ENCODE data around the gene PRRT1. TPM values are rescaled to one million over a fixed set of nuclear protein-coding genes. Genes with fewer than 3 reads are reported as not detected.

Gene PRRT1
- total RNA-seq, 1 donor from 2014 or later, result 3.1 TPM

GRCh38 chr6:32158052-32158451 lies 6.3 kb upstream of the PRRT1 start:
- no peaks in the 10 kb centered on the region for H3K27me3 Mint-ChIP-seq (ENCODE audit: low read depth)
- H3K9me3 Mint-ChIP-seq, result no peaks in the 10 kb centered on the region
- H3K4me3 Mint-ChIP-seq, result peak overlapping the region; percentile 64
- H3K36me3 Mint-ChIP-seq (ENCODE audit: low read depth), result peaks cover 25% of the 10 kb centered on the region
- TF ChIP-seq, protein P1, sequence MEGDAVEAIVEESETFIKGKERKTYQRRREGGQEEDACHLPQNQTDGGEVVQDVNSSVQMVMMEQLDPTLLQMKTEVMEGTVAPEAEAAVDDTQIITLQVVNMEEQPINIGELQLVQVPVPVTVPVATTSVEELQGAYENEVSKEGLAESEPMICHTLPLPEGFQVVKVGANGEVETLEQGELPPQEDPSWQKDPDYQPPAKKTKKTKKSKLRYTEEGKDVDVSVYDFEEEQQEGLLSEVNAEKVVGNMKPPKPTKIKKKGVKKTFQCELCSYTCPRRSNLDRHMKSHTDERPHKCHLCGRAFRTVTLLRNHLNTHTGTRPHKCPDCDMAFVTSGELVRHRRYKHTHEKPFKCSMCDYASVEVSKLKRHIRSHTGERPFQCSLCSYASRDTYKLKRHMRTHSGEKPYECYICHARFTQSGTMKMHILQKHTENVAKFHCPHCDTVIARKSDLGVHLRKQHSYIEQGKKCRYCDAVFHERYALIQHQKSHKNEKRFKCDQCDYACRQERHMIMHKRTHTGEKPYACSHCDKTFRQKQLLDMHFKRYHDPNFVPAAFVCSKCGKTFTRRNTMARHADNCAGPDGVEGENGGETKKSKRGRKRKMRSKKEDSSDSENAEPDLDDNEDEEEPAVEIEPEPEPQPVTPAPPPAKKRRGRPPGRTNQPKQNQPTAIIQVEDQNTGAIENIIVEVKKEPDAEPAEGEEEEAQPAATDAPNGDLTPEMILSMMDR (conservative IDR thresholded peaks at IDR 0.05), result no peak
- no peak overlapping the region for H3K27ac Mint-ChIP-seq (ENCODE audit: unreplicated experiment)
- H3K4me1 Mint-ChIP-seq, result peaks cover 32% of the 10 kb centered on the region
- DNase-seq (ENCODE audit: low read depth, low spot score), result no peak

DNA sequence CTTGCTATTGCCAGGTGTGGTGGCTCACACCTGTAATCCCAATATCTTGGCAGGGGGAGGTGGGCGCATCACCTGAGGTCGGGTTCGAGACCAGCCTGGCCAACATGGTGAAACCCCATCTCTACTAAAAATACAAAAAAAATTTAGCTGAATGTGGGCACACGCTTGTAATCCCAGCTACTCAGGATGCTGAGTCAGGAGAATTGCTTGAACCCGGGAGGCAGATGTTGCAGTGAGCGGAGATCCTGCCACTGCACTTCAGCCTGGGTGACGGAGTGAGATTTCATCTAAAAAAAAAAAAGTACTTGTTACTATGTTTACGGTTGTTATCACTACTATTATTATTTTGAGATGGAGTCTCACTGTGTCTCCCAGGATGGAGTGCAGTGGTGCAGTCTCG lies 5.2 kb upstream of the PRRT1 start:
- H3K27me3 Mint-ChIP-seq (ENCODE audit: low read depth), result no peaks in the 10 kb centered on the region
- H3K4me3 Mint-ChIP-seq, result no peak overlapping the region
- TF ChIP-seq, protein P1 (conservative IDR thresholded peaks at IDR 0.05), result no peak
- no peaks in the 10 kb centered on the region for H3K9me3 Mint-ChIP-seq
- H3K36me3 Mint-ChIP-seq (ENCODE audit: low read depth), result peaks cover 14% of the 10 kb centered on the region
- DNase-seq (ENCODE audit: low read depth, low spot score), result no peak
- peaks cover 37% of the 10 kb centered on the region for H3K4me1 Mint-ChIP-seq
- no peak overlapping the region for H3K27ac Mint-ChIP-seq (ENCODE audit: unreplicated experiment)

DNA sequence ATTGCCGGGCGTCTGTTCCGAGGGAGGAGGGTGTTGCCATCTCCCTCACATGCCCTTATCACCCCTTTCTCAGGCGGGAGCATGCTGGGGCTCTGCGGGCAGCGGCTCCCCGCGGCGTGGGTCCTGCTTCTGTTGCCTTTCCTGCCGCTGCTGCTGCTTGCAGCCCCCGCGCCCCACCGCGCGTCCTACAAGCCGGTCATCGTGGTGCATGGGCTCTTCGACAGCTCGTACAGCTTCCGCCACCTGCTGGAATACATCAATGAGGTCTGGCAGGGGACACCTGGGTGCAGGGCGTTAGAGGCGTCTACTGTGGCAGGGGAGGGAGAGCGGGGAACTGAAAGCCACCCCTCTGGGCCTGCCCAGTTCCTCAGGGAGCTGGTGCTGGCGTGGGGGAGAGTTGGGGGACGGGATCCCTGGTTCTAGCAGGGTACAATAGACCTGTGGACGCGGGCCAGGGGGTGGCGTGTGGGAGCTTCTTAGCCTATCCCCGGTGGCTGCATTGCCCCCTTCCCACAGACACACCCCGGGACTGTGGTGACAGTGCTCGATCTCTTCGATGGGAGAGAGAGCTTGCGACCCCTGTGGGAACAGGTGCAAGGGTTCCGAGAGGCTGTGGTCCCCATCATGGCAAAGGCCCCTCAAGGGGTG lies 2.9 kb upstream of the PRRT1 start:
- H3K4me3 Mint-ChIP-seq, result peak overlapping the region; percentile 100
- H3K36me3 Mint-ChIP-seq (ENCODE audit: low read depth), result peaks cover 14% of the 10 kb centered on the region
- TF ChIP-seq, protein P1 (conservative IDR thresholded peaks at IDR 0.05), result peak; percentile 67
- peak overlapping the region; percentile 100 for H3K27ac Mint-ChIP-seq (ENCODE audit: unreplicated experiment)
- H3K9me3 Mint-ChIP-seq, result no peaks in the 10 kb centered on the region
- peak; percentile 41 for DNase-seq (ENCODE audit: low read depth, low spot score)
- H3K27me3 Mint-ChIP-seq (ENCODE audit: low read depth), result no peaks in the 10 kb centered on the region
- H3K4me1 Mint-ChIP-seq, result peaks cover 46% of the 10 kb centered on the region

DNA sequence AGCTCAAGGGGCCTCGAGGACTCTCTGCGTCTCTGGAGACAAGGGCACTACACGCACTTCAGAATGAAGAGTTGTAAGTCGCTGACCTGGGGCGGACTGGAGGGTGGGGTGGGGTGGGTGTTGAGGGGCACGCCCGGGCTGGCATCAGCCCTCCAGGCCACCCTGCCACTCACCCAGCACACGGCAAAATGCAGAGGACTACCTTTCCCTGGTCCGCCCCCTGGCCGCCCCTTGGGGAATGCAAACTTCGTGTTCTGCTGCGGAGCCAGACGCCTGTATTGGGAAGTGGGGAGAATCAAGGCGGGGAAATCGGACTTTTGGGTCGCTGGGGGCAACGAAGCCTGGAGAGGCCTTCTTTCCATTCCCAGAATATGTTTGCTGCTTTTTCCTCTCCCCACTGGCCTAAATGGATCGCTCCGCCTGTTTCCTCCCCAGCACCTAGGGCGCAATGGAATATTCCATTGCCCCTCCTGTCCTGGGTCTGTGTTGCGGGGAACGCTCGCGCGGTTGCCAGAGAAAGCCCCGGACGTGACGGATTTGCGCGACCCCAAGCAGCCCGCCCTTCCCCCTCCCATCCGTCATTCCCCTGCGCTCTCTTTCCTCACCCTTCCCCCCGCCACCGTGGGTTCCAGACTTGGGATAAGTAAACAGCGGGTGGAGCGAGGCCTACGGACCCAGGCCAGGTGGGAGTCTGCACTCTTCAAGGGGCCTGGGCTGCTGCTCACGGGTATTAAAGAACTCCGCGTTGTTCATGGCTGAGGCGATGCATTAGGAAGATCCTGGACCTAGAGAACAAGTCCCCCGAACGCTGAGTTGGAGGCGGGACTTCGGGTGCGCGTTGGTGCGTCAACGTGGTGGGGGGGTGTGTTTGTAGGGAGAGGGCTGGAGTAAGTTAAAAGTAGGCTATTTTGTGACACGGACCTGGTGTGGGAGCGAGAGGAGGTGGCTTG lies 2.1 kb upstream of the PRRT1 start, which contains the start of gene PPT2:
Gene PPT2 (plus strand): TSS at position 578 of the 950 bp plus-strand sequence. CDS start 454 bp downstream, outside the sequence.
- Mint-ChIP-seq H3K4me3 (peak within 1 kb of the TSS; percentile 100), H3K9me3 (no peaks in the 10 kb centered on the region), H3K27me3 (ENCODE audit: low read depth) (no peaks in the 10 kb centered on the region), H3K27ac (ENCODE audit: unreplicated experiment) (peak within 1 kb of the TSS; percentile 100), H3K4me1 (peaks cover 46% of the 10 kb centered on the region), H3K36me3 (ENCODE audit: low read depth) (peaks cover 15% of the 10 kb centered on the region)
- TF ChIP-seq, protein P1 (conservative IDR thresholded peaks at IDR 0.05), result peak; percentile 47
- DNase-seq (ENCODE audit: low read depth, low spot score), result peak; percentile 80

GRCh38 chr6:32152769-32153563 lies 1.2 kb upstream of the PRRT1 start:
- Mint-ChIP-seq H3K4me1 (peaks cover 47% of the 10 kb centered on the region), H3K9me3 (no peaks in the 10 kb centered on the region), H3K36me3 (ENCODE audit: low read depth) (peaks cover 10% of the 10 kb centered on the region), H3K4me3 (peak overlapping the region; percentile 100), H3K27me3 (ENCODE audit: low read depth) (no peaks in the 10 kb centered on the region), H3K27ac (ENCODE audit: unreplicated experiment) (peak overlapping the region; percentile 97)
- TF ChIP-seq, protein P1 (conservative IDR thresholded peaks at IDR 0.05), result no peak
- DNase-seq (ENCODE audit: low read depth, low spot score), result peak; percentile 32

Data from neural crest cell (in vitro differentiated cells).